H1 (cell line): ENCODE measurements around the gene SCP2. TPM values are rescaled to one million over a fixed set of nuclear protein-coding genes. Genes with fewer than 3 reads are reported as not detected.

ENCODE experiments used
- BCL11A ChIP-seq, 2 experiments: IDR thresholded peaks; one replicate each; pipeline ENCODE4 v1.6.1; 2011; ENCODE audit warnings: low read depth in 2 of 2, low read length in 2 of 2, mild to moderate bottlenecking in 2 of 2
- CHD7 ChIP-seq: fragments of 300-600 bp; sonication (generic); IDR thresholded peaks from 2 replicates; pipeline ENCODE4 v1.7.1; 2012; ENCODE audit warnings: low read length, moderate library complexity, mild to moderate bottlenecking, inconsistent platforms; ENCODE audit not compliant: insufficient replicate concordance
- CREB1 ChIP-seq: IDR thresholded peaks from 2 replicates; pipeline ENCODE4 v1.6.1; 2012; ENCODE audit warnings: inconsistent platforms
- CTBP2 ChIP-seq: IDR thresholded peaks from 2 replicates; pipeline ENCODE4 v1.7.0; 2011; ENCODE audit warnings: borderline replicate concordance, mild to moderate bottlenecking, moderate library complexity, mixed read lengths, low read length; ENCODE audit not compliant: insufficient read depth, insufficient read length
- HDAC2 ChIP-seq, 2 experiments: fragments of 300-600 bp in 1 of 2; sonication (generic) in 1 of 2; IDR thresholded peaks; 2 replicates each; pipeline ENCODE4 v1.6.1; 2011 to 2012; ENCODE audit warnings: low read depth in 2 of 2, low read length in 2 of 2, mild to moderate bottlenecking in 2 of 2, moderate library complexity in 2 of 2, borderline replicate concordance in 1 of 2, inconsistent platforms in 1 of 2
- POLR2AphosphoS5 ChIP-seq: IDR thresholded peaks from 2 replicates; pipeline ENCODE4 v1.6.1; 2011; ENCODE audit warnings: low read depth, low read length
- SP2 ChIP-seq: IDR thresholded peaks from 2 replicates; pipeline ENCODE4 v1.6.1; 2012; ENCODE audit warnings: mild to moderate bottlenecking, low read length, inconsistent platforms
- YY1 ChIP-seq: IDR thresholded peaks from 2 replicates; pipeline ENCODE4 v1.6.1; 2011; ENCODE audit warnings: low read depth, mild to moderate bottlenecking, low read length
- polyA plus RNA-seq, 7 experiments: library from polyadenylated mRNA; depleted of rRNA in 3 of 7; stranded (reverse) in 5 of 7; unstranded in 2 of 7; fragments of >200 nt in 5 of 7; fragments of 200-250 nt in 2 of 7; gene quantifications; 1 replicate in 5 of 7; 2 replicates in 1 of 7; 4 replicates in 1 of 7; pipeline versions ENCODE4 v1.2.1 to v1.2.3, GENCODE V29; 2011 to 2013; ENCODE audit warnings: missing spikeins in 2 of 7, mixed read lengths in 2 of 7
- total RNA-seq: library from RNA; stranded (reverse); fragmentation: NEBNext Ultra II Directional; extraction: Animal tissue kit (Norgen Biotek cat#: 25700); gene quantifications from 2 replicates; pipeline ENCODE4 v1.2.1, GENCODE V29; 2021

The SCP2 gene
- total and polyA plus RNA-seq, 2 of the 8 experiments (the other 6 are each of a cell fraction or from before 2014, with no cell fraction given): 20.9 to 54.3 TPM

DNA sequence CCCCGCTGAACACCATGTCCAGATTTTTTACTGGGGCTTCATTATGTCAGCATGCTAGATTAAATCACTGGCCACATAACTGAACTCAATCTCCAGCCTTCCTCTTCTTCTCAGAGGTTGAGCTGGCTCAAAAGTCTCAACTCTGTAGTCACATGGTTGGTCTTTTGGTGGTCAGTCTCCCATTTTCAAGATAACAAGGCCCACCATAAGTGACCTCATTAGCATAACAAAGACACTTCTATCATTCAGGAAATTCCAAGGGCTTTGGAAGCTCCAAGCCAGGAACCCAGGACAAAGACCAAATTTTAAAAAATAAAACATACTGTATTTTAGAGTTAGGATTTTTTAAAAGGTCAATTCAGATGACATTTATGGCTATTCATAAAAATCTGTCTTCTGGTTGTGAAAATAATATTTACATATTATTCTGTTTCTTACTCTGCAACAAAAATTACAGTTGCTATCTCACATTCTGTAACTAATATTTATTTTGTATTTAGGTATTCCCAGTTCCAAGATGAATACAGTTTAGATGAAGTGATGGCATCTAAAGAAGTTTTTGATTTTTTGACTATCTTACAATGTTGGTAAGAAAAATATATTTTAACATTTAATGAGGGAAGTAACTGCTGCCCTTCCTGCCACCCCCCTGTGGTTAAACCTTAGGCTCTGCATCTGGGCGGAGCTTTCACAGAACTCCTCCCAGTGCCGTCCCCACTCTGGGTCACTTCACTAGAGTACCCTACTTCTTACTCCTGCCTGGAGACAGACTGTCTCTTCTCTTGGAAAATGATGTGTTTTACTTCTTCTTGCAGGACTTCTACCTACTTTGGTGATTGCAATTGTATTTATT is 49.3 kb downstream of the SCP2 start (continued):
- no peak for TF ChIP-seq CTBP2
- no peak for TF ChIP-seq BCL11A (IDR thresholded peaks at IDR 0.05; ENCODE audit: low read depth in 2 of 2, low read length in 2 of 2)
- TF ChIP-seq HDAC2 (IDR thresholded peaks at IDR 0.05; ENCODE audit: borderline replicate concordance in 1 of 2, low read depth in 2 of 2, low read length in 2 of 2): peak; percentile 65 to 75; a peak in 2 of 4 replicates
- peak; percentile 92 for TF ChIP-seq CHD7
- no peak; the same call in 1 of the 2 replicates for TF ChIP-seq SP2
- no peak for TF ChIP-seq CREB1
- TF ChIP-seq YY1: no peak
- no peak for TF ChIP-seq POLR2AphosphoS5
